IPS DF 19.7 (cell line): Measurements from ENCODE around the gene CERS3.
A peak's percentile ranks its signal among the peaks of the same experiment; 100 is the strongest.

Source experiments
- DNase-seq: peaks from one replicate; pipeline ENCODE4 v3.0.0-alpha.2; 2013; ENCODE audit warnings: low read depth, low spot score

The CERS3 gene

DNA sequence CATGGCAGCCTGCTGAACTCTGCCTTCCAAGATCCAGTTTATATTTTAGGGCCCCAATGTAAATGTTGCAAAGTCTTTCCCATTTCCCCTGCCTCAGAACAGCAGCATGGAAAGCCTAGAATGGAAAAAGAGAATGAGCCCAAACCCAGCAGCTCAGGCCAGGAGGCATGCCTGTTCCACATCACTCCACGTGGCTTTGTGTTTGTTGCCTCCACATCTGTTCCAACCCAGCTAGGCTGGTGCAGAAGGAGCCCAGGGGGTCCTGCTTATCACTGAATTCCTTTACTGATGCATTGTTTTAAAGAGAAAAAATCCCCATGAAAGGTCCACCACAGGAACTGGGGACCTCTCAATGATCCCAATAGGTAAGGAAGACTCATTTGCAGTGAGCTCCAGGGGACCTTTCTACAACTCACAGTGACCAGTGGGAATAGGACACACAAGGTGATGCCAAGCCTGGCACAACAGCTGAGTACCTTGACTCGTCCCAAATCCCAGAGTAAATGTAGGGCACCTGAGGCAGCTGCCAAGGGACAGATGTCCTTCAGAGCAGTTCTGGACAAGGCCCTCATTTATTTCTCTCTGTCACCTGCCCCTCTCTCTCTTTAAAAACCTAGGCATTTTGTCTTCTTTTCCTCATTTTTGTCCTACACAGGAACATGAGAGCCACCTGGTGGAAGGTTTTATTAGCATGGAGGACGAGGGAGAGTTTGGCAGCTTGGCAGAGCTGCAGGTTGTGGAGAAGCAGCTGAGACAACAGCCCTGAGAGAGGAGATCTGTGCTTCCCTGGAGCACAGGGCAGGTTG is 145.2 kb downstream of the CERS3 start:
- DNase-seq, result no peak

DNA sequence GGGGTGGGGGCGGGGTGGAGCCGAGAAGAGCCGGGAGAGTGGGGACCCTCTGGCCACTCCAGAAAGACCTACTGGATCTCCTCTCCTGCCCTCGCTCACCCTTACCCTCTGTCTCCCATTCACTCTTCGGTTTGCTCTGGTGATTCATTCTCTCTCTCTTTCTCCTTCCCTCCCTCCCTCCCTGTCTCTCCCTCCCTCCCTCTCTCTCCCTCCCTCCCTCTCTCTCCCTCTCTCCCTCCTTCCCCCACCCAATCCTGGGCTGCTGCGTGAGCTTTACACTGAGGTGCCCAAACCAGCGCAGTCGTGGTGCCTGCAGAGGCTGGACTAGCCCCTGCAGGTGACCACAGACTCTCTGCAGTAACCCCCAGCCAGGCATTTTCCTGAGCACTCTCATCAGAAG is 154.8 kb downstream of the CERS3 start:
- peak; percentile 15 for DNase-seq

DNA sequence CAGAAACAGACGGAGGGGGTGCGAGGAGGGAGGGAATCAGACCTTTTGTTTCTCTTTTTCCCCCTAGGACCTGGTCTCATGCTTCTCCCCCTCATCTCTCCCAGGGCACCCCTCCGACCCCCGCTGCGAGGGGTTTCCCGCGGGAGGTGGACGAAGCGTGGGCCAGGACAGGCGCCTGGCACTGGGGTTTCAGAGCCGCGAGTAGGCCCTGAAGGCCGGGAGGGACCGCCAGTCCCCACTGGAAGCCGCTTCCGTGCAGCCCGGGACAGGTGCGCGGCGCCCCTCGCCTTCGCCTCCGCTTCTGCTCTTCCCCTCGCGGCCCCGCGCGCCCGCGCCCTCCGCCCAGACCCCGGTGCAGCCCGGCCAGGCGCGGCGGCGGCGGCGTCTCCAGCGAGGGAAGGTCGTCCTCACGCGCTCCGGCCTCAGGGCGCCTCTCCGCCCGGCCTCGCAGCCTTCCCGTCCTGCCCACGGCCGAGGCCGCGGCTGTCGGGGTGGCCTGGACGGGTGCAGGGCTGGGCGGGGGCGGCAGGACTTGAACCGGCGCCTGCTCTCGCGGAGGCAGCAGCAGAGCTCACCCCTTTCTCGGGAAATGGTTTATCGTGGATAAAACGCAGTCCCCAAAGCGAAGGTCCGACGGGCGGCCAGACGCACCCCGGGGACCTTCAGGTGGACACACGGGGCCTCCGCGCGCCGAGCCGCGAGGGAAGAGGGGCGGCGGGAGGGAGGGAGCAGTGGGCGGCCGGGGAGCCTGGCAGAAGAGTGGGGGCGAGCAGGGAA is 155.4 kb downstream of the CERS3 start:
- DNase-seq, result no peak

DNA sequence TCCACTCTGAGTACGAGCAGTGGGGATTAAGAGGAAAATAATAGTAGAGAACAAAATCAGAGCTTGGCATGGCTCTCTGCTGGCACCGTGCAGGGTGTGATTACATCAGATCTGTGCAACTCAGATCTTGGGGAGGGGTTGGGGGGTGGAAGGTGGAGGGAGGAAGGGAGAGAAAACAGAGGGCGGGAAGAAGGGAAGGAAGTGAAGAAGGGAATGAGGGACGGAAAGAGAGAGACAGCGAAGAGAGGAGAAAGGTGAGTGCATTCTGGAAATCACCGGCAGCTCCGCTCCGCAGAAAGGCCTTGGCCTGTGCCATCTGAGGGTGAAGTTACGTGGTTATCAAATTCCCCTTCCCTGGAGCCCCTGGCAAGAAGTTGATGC is 156.0 kb downstream of the CERS3 start:
- DNase-seq, result no peak

DNA sequence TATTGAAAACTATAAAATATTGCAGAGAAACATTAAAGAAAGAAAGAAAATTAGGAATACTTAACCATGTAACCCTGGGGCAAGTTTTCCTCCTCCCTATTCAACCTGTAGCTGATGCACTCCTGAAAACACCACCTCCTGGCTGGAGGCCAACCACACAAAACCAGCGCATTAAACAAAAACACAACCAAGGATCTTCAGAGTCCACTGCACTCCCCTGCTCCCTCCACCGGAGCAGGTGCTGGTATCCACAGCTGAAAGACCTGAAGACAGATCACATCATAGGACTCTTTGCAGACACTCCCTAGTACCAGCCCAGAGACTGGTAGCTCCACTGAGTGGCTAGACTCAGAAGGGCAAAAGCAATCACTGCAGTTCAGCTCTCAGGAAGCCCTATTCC is 173.4 kb downstream of the CERS3 start:
- no peak for DNase-seq

DNA sequence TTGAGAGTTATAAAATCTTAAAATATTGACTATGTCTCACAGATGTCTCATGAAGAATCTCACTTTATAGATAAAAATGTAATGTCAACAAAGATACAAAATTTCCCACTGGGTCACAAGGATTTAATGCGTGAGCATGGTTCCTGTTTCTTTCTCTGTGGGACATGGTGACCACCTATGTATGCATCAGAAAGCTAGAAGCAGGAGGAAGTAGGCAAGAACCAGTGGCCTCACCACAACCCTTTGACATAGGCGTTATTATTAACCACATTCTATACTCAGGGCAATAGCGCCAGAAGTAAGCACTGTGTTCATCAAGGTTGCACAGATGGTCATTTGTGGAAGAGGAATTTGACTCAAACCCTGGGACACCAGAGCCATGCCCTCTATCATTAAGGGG is 175.3 kb downstream of the CERS3 start:
- DNase-seq, result no peak

DNA sequence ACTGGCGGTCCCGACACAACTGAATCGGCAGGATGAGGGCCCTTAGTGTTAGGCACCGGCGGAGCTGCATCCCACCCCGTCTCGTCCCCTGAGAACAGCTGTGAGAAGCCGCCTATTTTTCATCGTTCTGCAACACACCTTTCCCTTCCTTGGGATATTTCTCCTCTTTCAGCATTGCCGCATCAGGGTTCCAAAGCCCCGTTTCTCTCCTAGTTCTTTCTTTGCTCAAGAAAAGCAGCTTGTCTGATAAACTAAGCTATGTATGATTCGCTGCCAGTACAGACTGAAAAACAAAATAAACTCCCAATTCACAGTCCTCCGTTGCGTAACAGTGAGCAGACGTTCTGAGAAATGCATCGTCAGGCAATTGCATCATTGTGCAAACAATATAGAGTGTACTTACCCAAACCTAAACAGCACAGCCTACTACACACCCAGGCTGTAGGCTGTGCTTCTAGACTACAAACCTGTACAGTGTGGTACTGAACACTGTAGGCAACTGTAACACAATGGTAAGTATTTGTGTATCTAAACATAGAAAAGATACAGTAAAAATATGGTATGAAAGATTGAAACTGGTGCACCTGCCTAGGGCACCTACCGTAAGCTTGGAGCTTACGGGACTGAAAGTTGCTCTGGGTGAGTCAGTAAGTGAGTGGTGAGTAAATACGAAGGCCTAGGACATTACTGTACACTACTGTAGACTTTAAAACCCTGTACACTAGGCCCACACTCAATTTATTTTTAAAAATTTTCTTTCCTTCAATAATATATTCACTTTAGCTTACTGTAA is 178.1 kb downstream of the CERS3 start:
- no peak for DNase-seq
